Measurements from ENCODE around the gene PLXNA4. TPM values are rescaled to one million over a fixed set of nuclear protein-coding genes. Genes with fewer than 3 reads are reported as not detected.

The PLXNA4 gene
- total RNA-seq, 1 experiment from 2014 or later, result 0.81 TPM

GRCh38 chr7:132255115-132255797, 321.0 kb downstream of the PLXNA4 start:
- peaks cover 17% of the 10 kb centered on the region for H3K4me1 Mint-ChIP-seq

DNA sequence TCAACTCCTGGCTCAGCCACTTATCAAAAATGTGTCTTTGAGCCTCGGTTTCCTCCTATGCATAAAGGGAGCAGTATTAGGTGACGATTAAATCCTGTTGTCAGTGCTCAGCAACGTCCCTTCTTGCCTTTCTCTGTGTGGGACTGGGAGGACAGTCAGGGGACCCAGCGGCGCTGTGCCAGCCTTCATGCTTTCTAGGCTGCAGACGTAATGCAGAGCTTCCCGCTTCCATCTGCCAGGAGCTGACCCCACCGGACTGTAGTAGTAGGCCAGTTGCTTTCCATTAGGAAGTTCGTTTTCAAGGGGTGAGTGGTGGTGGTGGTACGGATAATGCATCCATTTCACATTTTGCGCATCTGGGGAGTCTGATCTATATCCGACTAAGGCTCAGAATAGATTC, 321.8 kb downstream of the PLXNA4 start:
- Mint-ChIP-seq H3K9me3 (no peaks in the 10 kb centered on the region), H3K36me3 (no peaks in the 10 kb centered on the region), H3K4me3 (no peak overlapping the region), H3K27ac (no peak overlapping the region), H3K27me3 (ENCODE audit: low read depth) (no peaks in the 10 kb centered on the region), H3K4me1 (peaks cover 25% of the 10 kb centered on the region)
- ChIA-PET POLR2A (no interaction called here), CTCF (interaction anchor here (1.6 to 7.4 kb wide), 2 partner anchors 15 to 309 kb away, joined by 3 to 64 read pairs; no protein-coding TSS in a partner anchor)
- ATAC-seq (no peak), DNase-seq (ENCODE audit: low spot score) (no peak)
- TF ChIP-seq CDX4 (CRISPR knock-in tag; IDR thresholded peaks at IDR 0.05; ENCODE audit: borderline replicate concordance), result no peak
- TF ChIP-seq SP1 (CRISPR knock-in tag; conservative IDR thresholded peaks at IDR 0.05), result no peak
- no peak for TF ChIP-seq ATF6 (CRISPR knock-in tag; IDR thresholded peaks at IDR 0.05)
- TF ChIP-seq, protein P1, sequence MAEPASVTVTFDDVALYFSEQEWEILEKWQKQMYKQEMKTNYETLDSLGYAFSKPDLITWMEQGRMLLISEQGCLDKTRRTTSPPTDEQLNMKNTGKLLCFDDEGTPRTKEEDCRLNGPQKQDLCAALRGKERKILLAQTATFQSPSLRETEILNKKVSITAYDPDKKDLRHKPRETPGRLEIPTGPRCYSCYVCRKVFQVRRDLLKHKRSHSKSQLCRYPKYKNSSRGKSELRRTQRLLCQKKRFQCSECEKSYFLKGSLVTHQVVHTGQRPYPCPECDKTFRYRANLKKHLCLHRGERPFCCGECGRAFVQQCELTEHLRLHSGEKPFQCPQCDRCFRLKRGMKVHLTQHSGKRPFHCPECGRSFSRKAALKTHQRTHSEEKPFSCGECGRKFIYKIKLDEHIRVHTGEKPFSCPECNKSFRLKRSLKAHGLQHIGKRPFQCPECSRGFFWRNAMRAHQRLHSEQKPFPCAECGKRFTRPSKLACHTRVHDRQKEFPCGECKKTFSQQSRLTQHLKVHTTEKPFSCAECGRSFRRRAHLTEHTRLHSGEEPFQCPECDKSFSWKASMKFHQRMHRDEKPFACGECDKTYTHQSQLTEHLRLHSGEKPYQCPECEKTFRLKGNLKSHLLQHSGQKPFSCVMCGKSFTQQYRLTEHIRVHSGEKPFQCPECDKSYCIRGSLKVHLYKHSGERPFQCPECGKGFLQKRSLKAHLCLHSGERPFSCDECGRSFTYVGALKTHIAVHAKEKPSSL (CRISPR knock-in tag; conservative IDR thresholded peaks at IDR 0.05), result no peak
- no peak for TF ChIP-seq NFE2L1 (CRISPR knock-in tag; IDR thresholded peaks at IDR 0.05)
- no peak for TF ChIP-seq GTF2I (CRISPR knock-in tag; conservative IDR thresholded peaks at IDR 0.05)
- TF ChIP-seq SMAD4 (CRISPR knock-in tag; IDR thresholded peaks at IDR 0.05), result no peak
- no peak for TF ChIP-seq ERG (CRISPR knock-in tag; IDR thresholded peaks at IDR 0.05)
- no peak for TF ChIP-seq USF1 (CRISPR knock-in tag; IDR thresholded peaks at IDR 0.05)
- no peak for TF ChIP-seq JAZF1 (CRISPR knock-in tag; IDR thresholded peaks at IDR 0.05)

More at GRCh38 chr7:132255115-132255797, 321.0 kb downstream of the PLXNA4 start:
- Mint-ChIP-seq H3K4me3 (no peak overlapping the region), H3K9me3 (no peaks in the 10 kb centered on the region), H3K27ac (no peak overlapping the region), H3K36me3 (no peaks in the 10 kb centered on the region), H3K27me3 (ENCODE audit: low read depth) (no peaks in the 10 kb centered on the region)
- ChIA-PET POLR2A (no interaction called here), CTCF (interaction anchor here (1.6 to 7.4 kb wide), 2 partner anchors 16 to 310 kb away, joined by 3 to 64 read pairs; no protein-coding TSS in a partner anchor)
- TF ChIP-seq NFYB (CRISPR knock-in tag; conservative IDR thresholded peaks at IDR 0.05; ENCODE audit: low read depth) (no peak), RELA (CRISPR knock-in tag; IDR thresholded peaks at IDR 0.05; ENCODE audit: borderline replicate concordance) (no peak), ZBTB21 (CRISPR knock-in tag; IDR thresholded peaks at IDR 0.05; ENCODE audit: borderline replicate concordance) (no peak), CBFB (CRISPR knock-in tag; IDR thresholded peaks at IDR 0.05; ENCODE audit: low read depth) (no peak), KAT7 (CRISPR knock-in tag; IDR thresholded peaks at IDR 0.05; ENCODE audit: borderline replicate concordance) (no peak), ATF1 (CRISPR knock-in tag; IDR thresholded peaks at IDR 0.05) (no peak), ESRRA (CRISPR knock-in tag; IDR thresholded peaks at IDR 0.05; ENCODE audit: borderline replicate concordance) (no peak), USF2 (CRISPR knock-in tag; IDR thresholded peaks at IDR 0.05) (no peak), FOXP1 (CRISPR knock-in tag; IDR thresholded peaks at IDR 0.05; ENCODE audit: borderline replicate concordance) (no peak), ETV6 (CRISPR knock-in tag; IDR thresholded peaks at IDR 0.05) (no peak), FOXK1 (CRISPR knock-in tag; IDR thresholded peaks at IDR 0.05) (no peak), ZNF232 (CRISPR knock-in tag; IDR thresholded peaks at IDR 0.05) (no peak), ZNF263 (CRISPR knock-in tag; IDR thresholded peaks at IDR 0.05; ENCODE audit: low read depth) (no peak)
- TF ChIP-seq, protein P2, sequence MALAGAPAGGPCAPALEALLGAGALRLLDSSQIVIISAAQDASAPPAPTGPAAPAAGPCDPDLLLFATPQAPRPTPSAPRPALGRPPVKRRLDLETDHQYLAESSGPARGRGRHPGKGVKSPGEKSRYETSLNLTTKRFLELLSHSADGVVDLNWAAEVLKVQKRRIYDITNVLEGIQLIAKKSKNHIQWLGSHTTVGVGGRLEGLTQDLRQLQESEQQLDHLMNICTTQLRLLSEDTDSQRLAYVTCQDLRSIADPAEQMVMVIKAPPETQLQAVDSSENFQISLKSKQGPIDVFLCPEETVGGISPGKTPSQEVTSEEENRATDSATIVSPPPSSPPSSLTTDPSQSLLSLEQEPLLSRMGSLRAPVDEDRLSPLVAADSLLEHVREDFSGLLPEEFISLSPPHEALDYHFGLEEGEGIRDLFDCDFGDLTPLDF (CRISPR knock-in tag; IDR thresholded peaks at IDR 0.05), result no peak
- TF ChIP-seq, protein P3, sequence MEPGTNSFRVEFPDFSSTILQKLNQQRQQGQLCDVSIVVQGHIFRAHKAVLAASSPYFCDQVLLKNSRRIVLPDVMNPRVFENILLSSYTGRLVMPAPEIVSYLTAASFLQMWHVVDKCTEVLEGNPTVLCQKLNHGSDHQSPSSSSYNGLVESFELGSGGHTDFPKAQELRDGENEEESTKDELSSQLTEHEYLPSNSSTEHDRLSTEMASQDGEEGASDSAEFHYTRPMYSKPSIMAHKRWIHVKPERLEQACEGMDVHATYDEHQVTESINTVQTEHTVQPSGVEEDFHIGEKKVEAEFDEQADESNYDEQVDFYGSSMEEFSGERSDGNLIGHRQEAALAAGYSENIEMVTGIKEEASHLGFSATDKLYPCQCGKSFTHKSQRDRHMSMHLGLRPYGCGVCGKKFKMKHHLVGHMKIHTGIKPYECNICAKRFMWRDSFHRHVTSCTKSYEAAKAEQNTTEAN (CRISPR knock-in tag; IDR thresholded peaks at IDR 0.05), result no peak
- TF ChIP-seq, protein P4, sequence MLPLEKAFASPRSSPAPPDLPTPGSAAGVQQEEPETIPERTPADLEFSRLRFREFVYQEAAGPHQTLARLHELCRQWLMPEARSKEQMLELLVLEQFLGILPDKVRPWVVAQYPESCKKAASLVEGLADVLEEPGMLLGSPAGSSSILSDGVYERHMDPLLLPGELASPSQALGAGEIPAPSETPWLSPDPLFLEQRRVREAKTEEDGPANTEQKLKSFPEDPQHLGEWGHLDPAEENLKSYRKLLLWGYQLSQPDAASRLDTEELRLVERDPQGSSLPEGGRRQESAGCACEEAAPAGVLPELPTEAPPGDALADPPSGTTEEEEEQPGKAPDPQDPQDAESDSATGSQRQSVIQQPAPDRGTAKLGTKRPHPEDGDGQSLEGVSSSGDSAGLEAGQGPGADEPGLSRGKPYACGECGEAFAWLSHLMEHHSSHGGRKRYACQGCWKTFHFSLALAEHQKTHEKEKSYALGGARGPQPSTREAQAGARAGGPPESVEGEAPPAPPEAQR (CRISPR knock-in tag; IDR thresholded peaks at IDR 0.05), result no peak
- TF ChIP-seq, protein P5, sequence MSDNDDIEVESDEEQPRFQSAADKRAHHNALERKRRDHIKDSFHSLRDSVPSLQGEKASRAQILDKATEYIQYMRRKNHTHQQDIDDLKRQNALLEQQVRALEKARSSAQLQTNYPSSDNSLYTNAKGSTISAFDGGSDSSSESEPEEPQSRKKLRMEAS (CRISPR knock-in tag; IDR thresholded peaks at IDR 0.05), result no peak
- no peak for DNase-seq (ENCODE audit: low spot score)
- no peak for ATAC-seq

Data from WTC11 (cell line).